MCF 10A (cell line): Measurements from ENCODE around the gene CKAP2L. TPM values are rescaled to one million over a fixed set of nuclear protein-coding genes. Genes with fewer than 3 reads are reported as not detected.
A peak's percentile ranks its signal among the peaks of the same experiment; 100 is the strongest.

ENCODE experiments used
- BruUV-seq: library from RNA; stranded (reverse); fragments of 400-500 nt; replicated peaks from 2 replicates; lab custom pipeline; 2021; lab: Mats Ljungman, UMichigan
- CTCF ChIA-PET: fragments of 300-600 bp; sonication (Branson Sonifier 250); formaldehyde crosslinking; extraction: SDS; loops from one replicate; lab custom pipeline; 2021; ENCODE audit warnings: antibody characterized with exemption, inconsistent platforms; lab: Yijun Ruan, JAX
- POLR2A ChIA-PET: fragments of 300-600, 350-650 bp; sonication (Branson Sonifier 250); formaldehyde crosslinking; extraction: SDS; loops from one replicate; lab custom pipeline; 2020; ENCODE audit warnings: antibody characterized with exemption, inconsistent platforms; lab: Yijun Ruan, JAX
- DNase-seq: peaks from one replicate; pipeline ENCODE4 v3.0.0-alpha.2; 2018; ENCODE audit not compliant: unreplicated experiment
- H3K27ac Mint-ChIP-seq: one replicate; pipeline ENCODE4 v1.8.0; 2022; ENCODE audit warnings: mild to moderate bottlenecking, low read depth, mixed read lengths; ENCODE audit not compliant: unreplicated experiment
- H3K27me3 Mint-ChIP-seq: one replicate; pipeline ENCODE4 v1.8.0; 2022; ENCODE audit warnings: mixed read lengths; ENCODE audit not compliant: insufficient read depth, unreplicated experiment
- H3K36me3 Mint-ChIP-seq: one replicate; pipeline ENCODE4 v1.8.0; 2022; ENCODE audit warnings: mild to moderate bottlenecking, moderate library complexity, mixed read lengths; ENCODE audit not compliant: insufficient read depth, unreplicated experiment
- H3K4me1 Mint-ChIP-seq: one replicate; pipeline ENCODE4 v1.8.0; 2022; ENCODE audit warnings: mixed read lengths; ENCODE audit not compliant: insufficient read depth, unreplicated experiment
- H3K4me3 Mint-ChIP-seq: one replicate; pipeline ENCODE4 v1.8.0; 2022; ENCODE audit warnings: mild to moderate bottlenecking, moderate library complexity, mixed read lengths; ENCODE audit not compliant: unreplicated experiment
- H3K9me3 Mint-ChIP-seq: one replicate; pipeline ENCODE4 v1.8.0; 2022; ENCODE audit warnings: mixed read lengths; ENCODE audit not compliant: unreplicated experiment
- CTCF ChIP-seq: fragments of 200-600 bp; IDR thresholded peaks from one replicate; pipeline ENCODE4 v1.8.0; 2022; ENCODE audit warnings: antibody characterized with exemption, mild to moderate bottlenecking; ENCODE audit not compliant: unreplicated experiment
- intact Hi-C: fragments of 100-400 bp; cut with micrococcal nuclease; formaldehyde crosslinking; loops from 2 replicates; pipeline ENCODE4 v1.14.1; 2022
- total RNA-seq: library from RNA; stranded (reverse); gene quantifications from 2 replicates; pipeline ENCODE4 v1.2.3, GENCODE V29; 2022

CKAP2L gene
- total RNA-seq, 1 experiment from 2014 or later, result 21.6 TPM

GRCh38 chr2:112795774-112796173, 31.4 kb upstream of the CKAP2L start:
- ChIA-PET CTCF (interaction anchor here (0.6 to 1.7 kb wide), 9 partner anchors 10 to 173 kb away, joined by 3 to 5 read pairs (median 3); no protein-coding TSS in a partner anchor), POLR2A (interaction anchor here (0.8 to 6.3 kb wide), 8 partner anchors 9 to 85 kb away, joined by 4 to 131 read pairs (median 15); partner anchors contain the start of gene IL1A)
- no peak overlapping the region for H3K4me3 Mint-ChIP-seq
- peak overlapping the region; percentile 98 for H3K27ac Mint-ChIP-seq
- H3K36me3 Mint-ChIP-seq, result no peaks in the 10 kb centered on the region
- H3K27me3 Mint-ChIP-seq, result no peaks in the 10 kb centered on the region
- no TSS peak for BruUV-seq
- peaks cover 31% of the 10 kb centered on the region for H3K9me3 Mint-ChIP-seq
- DNase-seq, result no peak
- intact Hi-C loops, result no loop called here
- H3K4me1 Mint-ChIP-seq, result peaks cover 36% of the 10 kb centered on the region
- no peak for TF ChIP-seq CTCF

- ChIA-PET POLR2A (interaction anchor here (0.7 to 6.3 kb wide), 15 partner anchors 10 to 150 kb away, joined by 3 to 131 read pairs (median 6); partner anchors contain the start of genes IL1A, IL1B and SLC20A1), CTCF (interaction anchor here (0.5 to 1.7 kb wide), 8 partner anchors 10 to 673 kb away, joined by 3 to 5 read pairs (median 3); no protein-coding TSS in a partner anchor)
- Mint-ChIP-seq H3K27ac (peak overlapping the region; percentile 98), H3K4me1 (peaks cover 39% of the 10 kb centered on the region), H3K27me3 (no peaks in the 10 kb centered on the region), H3K9me3 (peaks cover 24% of the 10 kb centered on the region), H3K36me3 (no peaks in the 10 kb centered on the region), H3K4me3 (no peak overlapping the region)
- BruUV-seq, result no TSS peak
- peak; percentile 57 for DNase-seq
- intact Hi-C loops, result no loop called here
- no peak for TF ChIP-seq CTCF
Measured at GRCh38 chr2:112794841-112795240, 30.4 kb upstream of the CKAP2L start.

- ChIA-PET CTCF (interaction anchor here (0.6 to 1.7 kb wide), 7 partner anchors 9 to 147 kb away, joined by 3 to 5 read pairs (median 3); partner anchors contain the start of gene CKAP2L), POLR2A (interaction anchor here (0.7 to 6.3 kb wide), 20 partner anchors 10 to 149 kb away, joined by 3 to 131 read pairs (median 6); partner anchors contain the start of genes IL1A, IL1B and SLC20A1)
- intact Hi-C loops, result no loop called here
- peaks cover 24% of the 10 kb centered on the region for H3K9me3 Mint-ChIP-seq
- TF ChIP-seq CTCF, result no peak
- peak overlapping the region; percentile 47 for H3K4me3 Mint-ChIP-seq
- peak overlapping the region; percentile 98 for H3K27ac Mint-ChIP-seq
- peak; percentile 97 for DNase-seq
- H3K4me1 Mint-ChIP-seq, result peaks cover 39% of the 10 kb centered on the region
- H3K27me3 Mint-ChIP-seq, result no peaks in the 10 kb centered on the region
- no peaks in the 10 kb centered on the region for H3K36me3 Mint-ChIP-seq
- no TSS peak for BruUV-seq
Measured at GRCh38 chr2:112794131-112794733, 29.8 kb upstream of the CKAP2L start.

GRCh38 chr2:112793449-112793978, 29.1 kb upstream of the CKAP2L start:
- ChIA-PET CTCF (interaction anchor here (0.6 to 1.6 kb wide), 7 partner anchors 8 to 148 kb away, joined by 3 to 5 read pairs (median 3); partner anchors contain the start of gene CKAP2L), POLR2A (interaction anchor here (0.6 to 6.3 kb wide), 13 partner anchors 11 to 164 kb away, joined by 3 to 131 read pairs (median 6); partner anchors contain the start of genes IL1A and IL1B)
- no peak for TF ChIP-seq CTCF
- BruUV-seq, result TSS peak; percentile 96
- intact Hi-C loops, result no loop called here
- Mint-ChIP-seq H3K36me3 (no peaks in the 10 kb centered on the region), H3K4me1 (peaks cover 39% of the 10 kb centered on the region), H3K9me3 (peaks cover 30% of the 10 kb centered on the region), H3K4me3 (no peak overlapping the region), H3K27ac (peak overlapping the region; percentile 98), H3K27me3 (no peaks in the 10 kb centered on the region)
- DNase-seq, result no peak
